Cardiac muscle cell (in vitro differentiated cells and primary cell): ENCODE results near the gene SLC7A7. TPM values are rescaled to one million over a fixed set of nuclear protein-coding genes. Genes with fewer than 3 reads are reported as not detected.

Source experiments
- DNase-seq, 2 donors: peaks; one replicate each; pipeline versions ENCODE4 v3.0.0 to v3.0.0-alpha.2; 2010 to 2017; ENCODE audit warnings: low read depth in 1 of 2, low spot score in 1 of 2
- H3K27ac ChIP-seq: fragments of 200-600 bp; sonication (generic); 2 replicates; pipeline ENCODE4 v1.5.1; 2016
- H3K27me3 ChIP-seq: fragments of 200-600 bp; sonication (generic); 2 replicates; pipeline ENCODE4 v1.6.0; 2016; ENCODE audit warnings: control low read depth
- H3K36me3 ChIP-seq: fragments of 200-600 bp; sonication (generic); 2 replicates; pipeline ENCODE4 v1.5.1; 2016; ENCODE audit warnings: control low read depth
- H3K4me1 ChIP-seq: fragments of 200-600 bp; sonication (generic); 2 replicates; pipeline ENCODE4 v1.8.1; 2017; ENCODE audit warnings: low read depth, mild to moderate bottlenecking, mixed run types
- H3K4me3 ChIP-seq: fragments of 200-600 bp; sonication (generic); 2 replicates; pipeline ENCODE4 v1.5.1; 2016; ENCODE audit warnings: mild to moderate bottlenecking
- H3K9me3 ChIP-seq: fragments of 200-600 bp; sonication (generic); 2 replicates; pipeline ENCODE4 v1.5.1; 2017; ENCODE audit warnings: low read depth, mild to moderate bottlenecking, control low read depth
- CTCF ChIP-seq: IDR thresholded peaks from 2 replicates; pipeline ENCODE4 v1.5.1; 2012; ENCODE audit warnings: low read depth, mild to moderate bottlenecking, low read length
- polyA plus RNA-seq: library from polyadenylated mRNA; unstranded; fragments of >200 nt; fragmentation: Nextera tagmentation; extraction: Ambion mirVana; gene quantifications from 2 replicates; pipeline ENCODE4 v1.2.1, GENCODE V29; 2016
- total RNA-seq: library from RNA; depleted of rRNA; stranded (reverse); fragments of >200 nt; gene quantifications from 2 replicates; pipeline ENCODE4 v1.2.3, GENCODE V29; 2016

Gene SLC7A7
- total and polyA plus RNA-seq, 2 experiments from 2014 or later = 1.9 to 2.3 TPM

GRCh38 chr14:22752422-22752821 is 62.8 kb downstream of the SLC7A7 start:
- TF ChIP-seq CTCF = no peak
- H3K27ac ChIP-seq = no peak overlapping the region
- H3K9me3 ChIP-seq = no peaks in the 10 kb centered on the region
- no peak overlapping the region for H3K4me3 ChIP-seq
- no peaks in the 10 kb centered on the region for H3K27me3 ChIP-seq
- DNase-seq = no peak
- H3K4me1 ChIP-seq = no peaks in the 10 kb centered on the region
- no peaks in the 10 kb centered on the region for H3K36me3 ChIP-seq

GRCh38 chr14:22748631-22749068 is 66.6 kb downstream of the SLC7A7 start:
- no peaks in the 10 kb centered on the region for H3K36me3 ChIP-seq
- no peak for DNase-seq
- no peaks in the 10 kb centered on the region for H3K27me3 ChIP-seq
- H3K4me1 ChIP-seq = no peaks in the 10 kb centered on the region
- no peak overlapping the region for H3K4me3 ChIP-seq
- no peak overlapping the region for H3K27ac ChIP-seq
- no peak for TF ChIP-seq CTCF
- no peaks in the 10 kb centered on the region for H3K9me3 ChIP-seq

- H3K27ac ChIP-seq = no peak overlapping the region
- H3K4me3 ChIP-seq = no peak overlapping the region
- no peaks in the 10 kb centered on the region for H3K27me3 ChIP-seq
- no peak for DNase-seq
- no peaks in the 10 kb centered on the region for H3K4me1 ChIP-seq
- TF ChIP-seq CTCF = no peak
- H3K9me3 ChIP-seq = no peaks in the 10 kb centered on the region
- no peaks in the 10 kb centered on the region for H3K36me3 ChIP-seq
These were observed 67.0 kb downstream of the SLC7A7 start for GRCh38 chr14:22748206-22748605.

GRCh38 chr14:22747769-22748168 is 67.5 kb downstream of the SLC7A7 start:
- no peaks in the 10 kb centered on the region for H3K27me3 ChIP-seq
- TF ChIP-seq CTCF = no peak
- H3K36me3 ChIP-seq = no peaks in the 10 kb centered on the region
- no peak overlapping the region for H3K27ac ChIP-seq
- no peaks in the 10 kb centered on the region for H3K9me3 ChIP-seq
- DNase-seq = no peak
- no peaks in the 10 kb centered on the region for H3K4me1 ChIP-seq
- no peak overlapping the region for H3K4me3 ChIP-seq

GRCh38 chr14:22740020-22740419 is 75.2 kb downstream of the SLC7A7 start:
- DNase-seq = no peak
- Histone ChIP-seq H3K9me3 (no peaks in the 10 kb centered on the region), H3K4me3 (no peak overlapping the region), H3K27ac (no peak overlapping the region), H3K4me1 (no peaks in the 10 kb centered on the region), H3K27me3 (no peaks in the 10 kb centered on the region), H3K36me3 (no peaks in the 10 kb centered on the region)
- TF ChIP-seq CTCF = no peak

GRCh38 chr14:22739423-22739822 is 75.8 kb downstream of the SLC7A7 start:
- H3K27ac ChIP-seq = no peak overlapping the region
- H3K4me1 ChIP-seq = no peaks in the 10 kb centered on the region
- no peak overlapping the region for H3K4me3 ChIP-seq
- no peaks in the 10 kb centered on the region for H3K9me3 ChIP-seq
- DNase-seq = peak in 1 of 2 donors; percentile 25
- TF ChIP-seq CTCF = no peak
- H3K36me3 ChIP-seq = no peaks in the 10 kb centered on the region
- H3K27me3 ChIP-seq = no peaks in the 10 kb centered on the region
